GM21786 (cell line): ENCODE data around the gene CRB3.

Experiments used
- ATAC-seq: cut with Tn5 transposase; IDR thresholded peaks from one replicate; pipeline ENCODE4 v1.9.1; 2021; ENCODE audit not compliant: unreplicated experiment

CRB3 gene

GRCh38 chr19:6465663-6466062 lies 1.6 kb downstream of the CRB3 start:
- ATAC-seq: no peak

GRCh38 chr19:6466526-6467248 lies 2.6 kb downstream of the CRB3 start:
- ATAC-seq: no peak

GRCh38 chr19:6467384-6467783 lies 3.3 kb downstream of the CRB3 start:
- ATAC-seq: no peak

DNA sequence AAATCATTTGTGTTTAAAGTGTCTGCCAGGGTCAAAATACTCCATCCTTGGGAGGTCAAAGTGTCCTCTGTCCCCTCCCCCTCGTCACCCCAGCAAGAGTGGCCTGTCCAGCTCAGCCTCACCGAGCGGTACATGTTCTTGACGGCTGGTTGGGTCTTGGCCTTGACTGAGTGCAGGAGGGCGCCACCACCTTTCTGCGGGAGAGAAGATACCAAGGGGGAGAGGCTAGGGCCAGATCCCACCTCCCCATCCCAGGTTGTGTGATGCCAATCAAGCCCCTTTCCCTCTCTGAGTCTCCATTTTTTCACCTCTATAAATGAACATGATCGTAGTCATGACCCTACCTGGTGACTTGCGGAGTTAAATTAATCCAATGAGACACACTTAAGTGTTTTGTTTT lies 6.1 kb downstream of the CRB3 start:
- ATAC-seq: no peak

DNA sequence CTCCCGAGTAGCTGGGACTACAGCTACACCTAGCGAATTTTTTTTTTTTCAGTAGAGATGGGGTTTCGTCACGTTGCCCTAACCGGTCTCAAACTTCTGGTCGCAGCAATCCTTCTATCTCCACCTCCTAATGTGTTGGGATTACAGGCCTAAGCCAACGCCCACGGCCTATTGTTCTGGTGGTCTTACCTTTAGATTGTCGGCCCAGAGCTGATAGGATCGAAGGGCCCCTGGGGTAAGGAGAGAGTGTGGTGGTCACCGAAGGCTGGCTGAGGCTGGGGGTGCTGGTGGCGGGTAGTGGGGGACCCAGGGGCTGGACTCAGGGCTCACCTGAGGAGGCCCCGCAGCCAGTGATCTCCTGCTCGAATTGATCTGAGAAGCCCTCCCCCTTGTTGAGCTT lies 7.0 kb downstream of the CRB3 start:
- ATAC-seq: no peak

- no peak for ATAC-seq
These were observed 8.6 kb downstream of the CRB3 start for GRCh38 chr19:6472713-6473112.

- ATAC-seq: no peak
These were observed 9.6 kb downstream of the CRB3 start for GRCh38 chr19:6473647-6474046.

DNA sequence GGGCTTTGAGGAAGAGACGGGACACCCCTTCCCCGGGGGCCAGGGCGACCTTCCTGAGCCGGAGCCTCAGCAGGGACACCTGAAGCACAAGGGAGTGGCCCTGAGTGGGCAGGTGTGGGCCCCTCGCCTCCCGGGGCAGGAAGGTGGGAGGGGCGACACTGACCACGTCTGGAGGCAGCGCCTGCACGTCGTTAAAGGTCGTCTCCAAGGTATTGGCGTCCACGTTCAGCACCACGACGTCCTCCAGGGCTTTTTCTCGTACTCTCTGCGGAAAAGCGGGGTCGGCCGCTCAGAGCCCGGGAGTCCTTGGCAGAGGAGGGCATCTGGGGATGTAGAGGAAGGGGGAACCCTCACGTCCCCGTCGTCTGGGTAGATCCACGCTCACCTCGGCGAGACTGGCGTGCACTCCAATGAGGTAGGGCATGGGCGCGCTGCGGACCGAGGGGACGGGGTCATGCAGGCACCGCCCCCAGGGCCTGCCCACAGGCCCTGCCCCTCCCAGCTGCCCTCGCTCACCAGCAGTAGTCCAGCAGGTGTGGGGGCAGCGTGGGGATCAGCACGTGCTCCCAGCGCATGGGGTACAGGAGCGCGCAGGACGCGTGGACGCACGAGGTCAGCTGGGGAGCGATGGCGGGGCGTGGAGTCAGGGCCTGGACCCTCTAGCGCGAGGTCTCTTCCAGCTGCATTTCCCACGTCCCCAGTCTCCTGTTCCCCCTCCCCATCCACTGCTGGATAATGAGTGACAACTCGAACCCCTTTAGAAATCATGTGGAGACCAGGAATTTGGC lies 11.4 kb downstream of the CRB3 start:
- ATAC-seq: no peak

- no peak for ATAC-seq
These were observed 12.3 kb downstream of the CRB3 start for GRCh38 chr19:6476155-6476895.

DNA sequence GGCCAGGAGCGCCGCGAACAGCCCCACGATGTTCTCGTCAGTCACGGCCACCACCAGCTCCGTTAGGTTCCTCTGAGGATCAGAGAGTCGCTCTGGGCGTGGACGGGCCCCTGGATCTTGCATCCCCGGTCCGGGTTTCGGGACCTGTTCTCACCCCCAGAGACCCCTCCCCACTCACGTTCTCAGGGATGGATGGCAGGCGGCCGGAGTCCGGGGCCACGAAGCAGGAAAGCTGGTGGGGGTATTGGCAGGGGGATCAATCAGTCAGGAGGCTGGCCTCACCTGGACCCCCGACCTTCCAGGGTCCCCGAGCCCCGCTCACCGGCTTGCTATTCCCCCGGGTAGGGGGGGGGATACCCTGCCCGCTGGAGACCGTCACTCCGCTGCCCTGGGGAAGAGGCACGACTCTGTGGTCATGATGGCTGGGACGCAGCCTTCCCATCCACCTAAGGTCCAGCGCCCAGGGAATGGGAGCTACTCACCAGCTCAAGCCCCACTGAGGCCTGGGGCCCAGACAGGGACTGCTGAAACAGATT lies 12.9 kb downstream of the CRB3 start:
- no peak for ATAC-seq

GRCh38 chr19:6478815-6479214 lies 14.7 kb downstream of the CRB3 start:
- no peak for ATAC-seq

- ATAC-seq: no peak
These were observed 15.8 kb downstream of the CRB3 start for GRCh38 chr19:6479836-6480398.

DNA sequence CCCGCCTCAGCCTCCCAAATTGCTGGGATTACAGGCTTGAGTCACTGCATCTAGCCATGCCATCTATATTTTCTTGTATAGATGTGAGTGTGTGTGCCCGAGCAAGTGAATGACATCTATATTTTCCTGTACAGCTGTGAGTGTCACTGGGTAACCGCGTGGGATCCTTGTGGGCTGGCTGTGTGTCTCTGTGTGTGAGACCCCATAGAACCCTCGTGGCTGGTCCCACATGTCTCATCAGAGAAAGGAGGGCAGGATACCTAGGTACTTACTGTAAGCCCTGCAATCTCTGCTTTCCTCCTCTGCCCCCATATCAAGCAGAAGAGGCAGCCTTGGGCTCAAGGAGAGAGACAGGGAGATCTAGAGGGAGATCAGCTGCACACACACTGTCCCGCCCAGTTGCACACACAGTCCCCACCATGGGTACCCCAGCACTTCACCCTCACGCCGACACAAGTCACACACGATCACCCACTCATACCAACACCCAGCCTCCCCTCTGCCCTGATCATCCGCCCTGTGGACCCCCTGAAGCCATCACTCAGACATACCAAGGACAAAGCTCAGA lies 16.9 kb downstream of the CRB3 start:
- ATAC-seq: no peak

- no peak for ATAC-seq
These were observed 17.7 kb downstream of the CRB3 start, which contains the start of gene DENND1C for GRCh38 chr19:6481541-6482342. Gene DENND1C, minus strand, starts transcription at chr19:6481787. Its CDS starts 92 bp downstream, at chr19:6481695.

- no peak for ATAC-seq
These were observed 18.2 kb downstream of the CRB3 start for GRCh38 chr19:6482343-6482686.

DNA sequence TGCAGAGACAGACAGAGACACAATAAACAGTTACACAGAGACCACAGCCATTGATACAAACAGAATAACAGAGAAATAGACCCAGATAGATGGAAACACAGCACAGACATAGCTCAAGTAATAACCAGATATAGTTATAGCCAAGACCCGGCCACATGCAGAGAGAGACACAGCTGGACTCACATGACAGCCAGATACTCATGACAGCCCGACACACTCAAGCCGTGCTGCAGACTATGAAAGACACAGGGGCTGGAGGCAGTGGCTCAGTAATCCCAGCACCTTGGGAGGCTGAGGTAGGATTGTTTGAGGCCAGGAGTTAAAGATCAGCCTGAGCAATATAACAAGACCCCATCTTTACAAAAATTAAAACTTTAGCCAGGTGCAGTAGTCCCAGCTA lies 19.2 kb downstream of the CRB3 start:
- no peak for ATAC-seq

GRCh38 chr19:6484230-6484629 lies 20.2 kb downstream of the CRB3 start:
- no peak for ATAC-seq

GRCh38 chr19:6484831-6485230 lies 20.8 kb downstream of the CRB3 start:
- no peak for ATAC-seq

DNA sequence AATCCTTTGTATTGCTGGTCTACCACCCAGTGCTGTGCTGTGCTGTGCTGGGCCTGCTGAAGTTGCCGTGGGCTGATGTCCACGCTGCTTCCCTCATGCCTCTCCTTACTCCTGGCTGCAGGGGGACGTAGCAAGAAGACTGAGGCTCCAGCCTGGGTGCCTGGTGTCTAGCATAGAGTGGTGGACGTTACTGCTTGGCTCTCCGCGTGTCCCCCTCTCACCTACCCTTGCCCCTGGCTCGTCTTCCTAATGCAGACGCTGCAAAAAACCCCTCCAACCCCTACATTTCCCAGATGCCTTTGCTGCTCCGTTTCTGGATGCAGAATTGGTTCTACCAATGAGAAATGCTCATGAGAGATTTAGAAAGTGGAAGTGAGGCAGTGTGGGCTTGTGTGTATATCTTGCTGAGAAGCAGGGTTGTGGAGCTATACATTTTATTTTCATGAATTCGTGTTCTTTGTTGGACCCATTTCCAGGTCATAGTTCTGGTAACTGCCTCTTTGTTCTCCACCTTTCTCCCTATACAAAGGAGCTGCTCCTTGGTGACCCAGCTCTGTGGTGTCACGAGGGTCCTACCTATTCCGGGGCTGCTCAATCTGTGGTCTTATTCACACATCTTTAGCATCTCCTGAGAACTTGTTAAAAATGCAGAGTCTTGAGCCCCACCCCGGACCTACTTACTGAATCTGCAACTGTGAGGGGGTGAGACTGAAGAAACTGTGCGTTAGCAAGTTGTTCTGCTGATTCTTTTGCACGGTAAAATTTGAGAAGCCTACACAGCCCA lies 25.4 kb downstream of the CRB3 start:
- ATAC-seq: peak; percentile 60
